ENCODE data around the gene ASZ1. TPM values are rescaled to one million over a fixed set of nuclear protein-coding genes. Genes with fewer than 3 reads are reported as not detected.

Gene ASZ1
- total RNA-seq, 1 experiment from 2014 or later = not detected

DNA sequence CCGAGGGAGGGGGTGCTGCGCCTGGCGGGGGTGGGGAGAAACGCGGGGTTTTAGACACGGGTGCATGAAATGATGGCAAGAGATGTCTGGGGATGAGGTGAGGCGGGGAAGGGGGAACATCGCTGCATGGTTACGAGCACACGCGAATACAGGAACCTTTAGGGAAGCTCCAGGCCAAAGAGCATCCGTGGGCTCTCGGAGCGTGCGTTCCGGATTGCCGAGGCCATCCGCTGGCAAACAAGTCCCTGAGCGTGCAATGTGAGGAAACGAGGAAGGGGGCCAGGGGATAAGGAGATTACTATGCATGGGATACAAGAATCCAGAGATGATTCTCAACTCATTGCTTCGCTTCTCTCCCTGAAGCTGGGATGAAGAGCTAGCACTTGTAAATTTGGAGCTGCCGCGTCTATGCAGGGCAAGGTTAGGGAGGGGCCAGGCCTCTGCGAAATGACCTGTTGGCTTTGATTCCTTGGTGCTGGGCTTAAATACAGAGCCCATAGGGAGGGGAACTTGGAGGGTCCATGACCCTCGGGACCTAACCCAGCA, 103.9 kb downstream of the ASZ1 start:
- no peak overlapping the region for H3K14ac ChIP-seq (ENCODE audit: insufficient read depth, low read length)
- H3K23me2 ChIP-seq (ENCODE audit: insufficient read length, low read depth, low read length, poor library complexity, severe bottlenecking) = peaks cover 21% of the 10 kb centered on the region
- no peak overlapping the region for H2AK5ac ChIP-seq (ENCODE audit: insufficient read length, low read length)
- H3K9me3 Mint-ChIP-seq = peaks cover 10% of the 10 kb centered on the region in 2 experiments; a peak in 4 of 5 replicates
- H3K56ac ChIP-seq (ENCODE audit: insufficient read length, low read depth, low read length) = no peak overlapping the region
- no peak overlapping the region for H2BK5ac ChIP-seq (ENCODE audit: insufficient read length, low read length)
- H3K4me1 Mint-ChIP-seq = peaks cover 9 to 22% of the 10 kb centered on the region in 2 experiments
- no peak overlapping the region for H2BK20ac ChIP-seq (ENCODE audit: low read depth, low read length, poor library complexity, severe bottlenecking)
- TF ChIP-seq, protein P1, sequence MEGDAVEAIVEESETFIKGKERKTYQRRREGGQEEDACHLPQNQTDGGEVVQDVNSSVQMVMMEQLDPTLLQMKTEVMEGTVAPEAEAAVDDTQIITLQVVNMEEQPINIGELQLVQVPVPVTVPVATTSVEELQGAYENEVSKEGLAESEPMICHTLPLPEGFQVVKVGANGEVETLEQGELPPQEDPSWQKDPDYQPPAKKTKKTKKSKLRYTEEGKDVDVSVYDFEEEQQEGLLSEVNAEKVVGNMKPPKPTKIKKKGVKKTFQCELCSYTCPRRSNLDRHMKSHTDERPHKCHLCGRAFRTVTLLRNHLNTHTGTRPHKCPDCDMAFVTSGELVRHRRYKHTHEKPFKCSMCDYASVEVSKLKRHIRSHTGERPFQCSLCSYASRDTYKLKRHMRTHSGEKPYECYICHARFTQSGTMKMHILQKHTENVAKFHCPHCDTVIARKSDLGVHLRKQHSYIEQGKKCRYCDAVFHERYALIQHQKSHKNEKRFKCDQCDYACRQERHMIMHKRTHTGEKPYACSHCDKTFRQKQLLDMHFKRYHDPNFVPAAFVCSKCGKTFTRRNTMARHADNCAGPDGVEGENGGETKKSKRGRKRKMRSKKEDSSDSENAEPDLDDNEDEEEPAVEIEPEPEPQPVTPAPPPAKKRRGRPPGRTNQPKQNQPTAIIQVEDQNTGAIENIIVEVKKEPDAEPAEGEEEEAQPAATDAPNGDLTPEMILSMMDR (conservative IDR thresholded peaks at IDR 0.05) = no peak
- peaks cover 100% of the 10 kb centered on the region for H3K27me3 Mint-ChIP-seq (ENCODE audit: low read depth)
- H3K9ac ChIP-seq (ENCODE audit: extremely low read depth, insufficient read length, low read length) = no peak overlapping the region
- no peak overlapping the region for H4K5ac ChIP-seq (ENCODE audit: insufficient read length, low read depth, low read length)
- H2BK120ac ChIP-seq (ENCODE audit: low read depth, low read length, poor library complexity, severe bottlenecking) = no peak overlapping the region
- no peak overlapping the region for H3K27ac Mint-ChIP-seq
- no peaks in the 10 kb centered on the region for H3K79me2 ChIP-seq (ENCODE audit: insufficient read depth, low read length)
- WGBS (ENCODE audit: extremely low coverage, insufficient read length, low lambda C conversion rate) = no CpG with 5 or more reads among the region's 25 CpGs
- no peak overlapping the region for H3T11ph ChIP-seq (ENCODE audit: low read length)
- H3K4ac ChIP-seq (ENCODE audit: low read depth, low read length) = no peak overlapping the region
- no peaks in the 10 kb centered on the region for H4K20me1 ChIP-seq (ENCODE audit: control insufficient read depth, insufficient read depth, insufficient read length)
- H4K8ac ChIP-seq (replicated peaks; ENCODE audit: insufficient read length, low read depth, low read length) = no peak overlapping the region
- no peak overlapping the region for H2BK12ac ChIP-seq (ENCODE audit: insufficient read length, low read depth, low read length)
- no peak overlapping the region for H3K27ac ChIP-seq (ENCODE audit: insufficient read length, low read depth, low read length)
- H3K4me2 ChIP-seq (ENCODE audit: insufficient read depth, insufficient read length, low read length) = peak overlapping the region; percentile 70
- no peaks in the 10 kb centered on the region for H3K79me1 ChIP-seq (ENCODE audit: insufficient read depth, low read depth, low read length, poor library complexity, severe bottlenecking)
- no peak overlapping the region for H2AFZ ChIP-seq (ENCODE audit: low read length)
- H3K4me1 ChIP-seq (ENCODE audit: insufficient read depth, low read length) = no peaks in the 10 kb centered on the region
- peaks cover 0 to 11% (median 0%) of the 10 kb centered on the region in 3 experiments; a peak in 4 of 7 replicates for H3K36me3 Mint-ChIP-seq (ENCODE audit: insufficient read depth in 1 of 3, low read depth in 3 of 3)
- H3K9me3 ChIP-seq (ENCODE audit: control insufficient read depth, low read depth, low read length) = no peaks in the 10 kb centered on the region
- H4K91ac ChIP-seq (ENCODE audit: insufficient read length, low read depth, low read length) = no peak overlapping the region
- peak overlapping the region; percentile 70 to 89 for H3K4me3 Mint-ChIP-seq
- no peak overlapping the region for H3K18ac ChIP-seq (ENCODE audit: insufficient read length, low read depth, low read length)
- DNase-seq = peak; percentile 52
- H3K23ac ChIP-seq (ENCODE audit: insufficient read length, low read depth, low read length) = no peak overlapping the region
- no peak overlapping the region for H2BK15ac ChIP-seq (ENCODE audit: low read depth, low read length)
- H3K27me3 ChIP-seq (ENCODE audit: insufficient read depth, low read length) = peaks cover 64% of the 10 kb centered on the region
